Measurements from ENCODE around the gene HPN.

- no peak for TF ChIP-seq CTCF (conservative IDR thresholded peaks at IDR 0.05; ENCODE audit: low read depth in 2 of 2)
- TF ChIP-seq POLR2AphosphoS5 (IDR thresholded peaks at IDR 0.05; ENCODE audit: low read depth): no peak
- TF ChIP-seq EZH2 (IDR thresholded peaks at IDR 0.05; ENCODE audit: low read depth, unreplicated experiment): no peak
- no peak for TF ChIP-seq CREB1 (CRISPR knock-in tag; IDR thresholded peaks at IDR 0.05; ENCODE audit: low read depth)
- TF ChIP-seq REST (IDR thresholded peaks at IDR 0.05; ENCODE audit: unreplicated experiment): no peak
- no peak for TF ChIP-seq EZH2phosphoT487 (IDR thresholded peaks at IDR 0.05; ENCODE audit: unreplicated experiment)
- no peak for TF ChIP-seq ZNF331 (CRISPR knock-in tag; IDR thresholded peaks at IDR 0.05; ENCODE audit: low read depth)
- no peak for TF ChIP-seq JUNB (IDR thresholded peaks at IDR 0.05; ENCODE audit: unreplicated experiment)
- TF ChIP-seq ETS1 (IDR thresholded peaks at IDR 0.05): no peak
- no peak for TF ChIP-seq ZNF462 (CRISPR knock-in tag; IDR thresholded peaks at IDR 0.05)
- TF ChIP-seq ZNF114 (CRISPR knock-in tag; IDR thresholded peaks at IDR 0.05): no peak
- no peak for TF ChIP-seq STAT1 (IDR thresholded peaks at IDR 0.05; ENCODE audit: unreplicated experiment)
These were observed 71.6 kb downstream of the HPN start for GRCh38 chr19:35112995-35113688.

Data from GM23338 (cell line).